DMS114 treated with DMSO at 0.1 percent for 48 hours (cell line): ENCODE data around the gene BCKDHB.

Experiments used
- DNase-seq: peaks from one replicate; lab custom pipeline; 2025; ENCODE audit not compliant: unreplicated experiment; lab: John Stamatoyannopoulos, UW

Gene BCKDHB

GRCh38 chr6:80366714-80367113 lies 260.2 kb downstream of the BCKDHB start:
- no peak for DNase-seq

DNA sequence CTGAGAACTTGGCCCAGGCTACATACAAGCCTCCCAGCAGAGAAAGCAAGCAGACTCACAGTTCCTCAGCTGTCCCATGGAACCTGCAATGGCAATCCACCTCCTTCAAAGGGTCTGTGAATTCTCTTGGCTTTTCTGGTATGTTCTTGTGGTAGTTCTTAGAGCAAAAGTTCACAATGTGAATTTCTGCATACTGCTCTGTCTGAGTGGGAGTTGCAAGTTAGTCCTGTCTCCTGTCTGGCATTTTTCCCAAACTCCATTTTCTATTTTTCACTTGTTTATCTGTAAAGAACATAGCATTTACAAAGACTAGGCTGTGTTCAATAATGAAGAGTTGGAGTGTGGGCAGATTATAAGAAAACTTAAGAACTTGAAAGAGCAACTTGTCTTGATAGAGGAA lies 269.9 kb downstream of the BCKDHB start:
- DNase-seq: no peak

GRCh38 chr6:80380566-80380965 lies 274.1 kb downstream of the BCKDHB start:
- no peak for DNase-seq

- DNase-seq: no peak
These were observed 276.3 kb downstream of the BCKDHB start for GRCh38 chr6:80382811-80383210.

DNA sequence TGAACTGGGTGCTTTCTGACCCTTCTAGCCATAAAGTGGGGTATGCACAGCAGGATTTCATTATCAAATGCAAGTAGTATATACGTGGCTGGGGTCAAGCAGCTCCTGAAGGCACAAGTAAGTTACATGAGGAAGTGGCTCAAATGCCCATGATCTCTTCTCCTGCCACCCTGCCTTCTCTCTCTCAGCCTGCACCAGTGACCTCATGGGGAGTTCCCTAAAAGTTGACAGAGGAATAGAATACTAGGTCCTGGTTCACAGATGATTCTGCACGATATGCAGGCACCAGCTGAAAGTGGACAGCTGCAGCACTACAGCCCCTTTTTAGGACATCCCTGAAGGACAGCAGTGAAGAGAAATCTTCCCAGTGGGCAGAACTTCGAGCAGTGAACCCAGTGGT lies 282.0 kb downstream of the BCKDHB start:
- no peak for DNase-seq
